GM23338 (cell line): ENCODE results near the gene L3HYPDH.

Source experiments
- CREB1 ChIP-seq: fragments of 250-450 bp; sonication (Bioruptor Pico); IDR thresholded peaks from 2 replicates; pipeline ENCODE4 v1.5.0; 2020; ENCODE audit warnings: low read depth, mild to moderate bottlenecking, moderate library complexity
- EZH2 ChIP-seq: fragments of 200-600 bp; sonication (generic); IDR thresholded peaks from one replicate; pipeline ENCODE4 v1.8.0; 2017; ENCODE audit warnings: antibody characterized with exemption, mild to moderate bottlenecking, low read depth; ENCODE audit not compliant: unreplicated experiment
- POLR2AphosphoS5 ChIP-seq: IDR thresholded peaks from 2 replicates; pipeline ENCODE4 v1.6.1; 2016; ENCODE audit warnings: antibody characterized with exemption, low read depth
- REST ChIP-seq: IDR thresholded peaks from one replicate; pipeline ENCODE4 v1.6.1; 2018; ENCODE audit warnings: antibody characterized with exemption; ENCODE audit not compliant: unreplicated experiment
- TF ChIP-seq, protein P1 (sequence below), 2 experiments: fragments of 200-600 bp in 1 of 2; sonication (generic) in 1 of 2; conservative IDR thresholded peaks; 2 replicates each; pipeline versions ENCODE4 v1.5.1 to v1.6.1; 2016 to 2017; ENCODE audit warnings: antibody characterized with exemption in 2 of 2, low read depth in 2 of 2, mild to moderate bottlenecking in 2 of 2, moderate library complexity in 1 of 2

GRCh38 chr14:59484639-59485175 is 499 bp upstream of the L3HYPDH start:
- TF ChIP-seq, protein P1, sequence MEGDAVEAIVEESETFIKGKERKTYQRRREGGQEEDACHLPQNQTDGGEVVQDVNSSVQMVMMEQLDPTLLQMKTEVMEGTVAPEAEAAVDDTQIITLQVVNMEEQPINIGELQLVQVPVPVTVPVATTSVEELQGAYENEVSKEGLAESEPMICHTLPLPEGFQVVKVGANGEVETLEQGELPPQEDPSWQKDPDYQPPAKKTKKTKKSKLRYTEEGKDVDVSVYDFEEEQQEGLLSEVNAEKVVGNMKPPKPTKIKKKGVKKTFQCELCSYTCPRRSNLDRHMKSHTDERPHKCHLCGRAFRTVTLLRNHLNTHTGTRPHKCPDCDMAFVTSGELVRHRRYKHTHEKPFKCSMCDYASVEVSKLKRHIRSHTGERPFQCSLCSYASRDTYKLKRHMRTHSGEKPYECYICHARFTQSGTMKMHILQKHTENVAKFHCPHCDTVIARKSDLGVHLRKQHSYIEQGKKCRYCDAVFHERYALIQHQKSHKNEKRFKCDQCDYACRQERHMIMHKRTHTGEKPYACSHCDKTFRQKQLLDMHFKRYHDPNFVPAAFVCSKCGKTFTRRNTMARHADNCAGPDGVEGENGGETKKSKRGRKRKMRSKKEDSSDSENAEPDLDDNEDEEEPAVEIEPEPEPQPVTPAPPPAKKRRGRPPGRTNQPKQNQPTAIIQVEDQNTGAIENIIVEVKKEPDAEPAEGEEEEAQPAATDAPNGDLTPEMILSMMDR (conservative IDR thresholded peaks at IDR 0.05; ENCODE audit: low read depth in 2 of 2) = no peak
- TF ChIP-seq EZH2 (no peak), REST (no peak), CREB1 (no peak), POLR2AphosphoS5 (no peak)
